HepG2 (cell line): ENCODE results near the gene ZBTB7B. TPM values are rescaled to one million over a fixed set of nuclear protein-coding genes. Genes with fewer than 3 reads are reported as not detected.

Experiments
- ESRRA ChIP-seq: sonication (generic); formaldehyde crosslinking; IDR thresholded peaks from 2 replicates; pipeline ENCODE4 v1.5.1; 2020; ENCODE audit warnings: mild to moderate bottlenecking, low read depth, missing genetic modification reagents
- GATAD2A ChIP-seq: IDR thresholded peaks from 2 replicates; pipeline ENCODE4 v1.6.1; 2016
- KDM5A ChIP-seq: fragments of 200-600 bp; sonication (generic); IDR thresholded peaks from 2 replicates; pipeline ENCODE4 v1.7.0; 2018; ENCODE audit warnings: antibody characterized with exemption, mild to moderate bottlenecking, low read length, borderline replicate concordance
- MAFK ChIP-seq, 2 experiments: IDR thresholded peaks in 1 of 2; conservative IDR thresholded peaks in 1 of 2; 2 replicates each; pipeline ENCODE4 v1.6.1; 2011; ENCODE audit warnings: improper control_type of control experiment in 2 of 2, low read length in 2 of 2
- MLLT10 ChIP-seq: sonication (generic); formaldehyde crosslinking; IDR thresholded peaks from 2 replicates; pipeline ENCODE4 v1.4.0; 2020; ENCODE audit warnings: missing genetic modification reagents
- MYNN ChIP-seq: sonication (generic); formaldehyde crosslinking; IDR thresholded peaks from 2 replicates; pipeline ENCODE4 v1.4.0; 2020; ENCODE audit warnings: mild to moderate bottlenecking, low read depth, missing genetic modification reagents
- NCOA1 ChIP-seq: sonication (generic); formaldehyde crosslinking; IDR thresholded peaks from 2 replicates; pipeline ENCODE4 v1.9.0; 2021; ENCODE audit warnings: missing genetic modification reagents
- NFKBIZ ChIP-seq: IDR thresholded peaks from 2 replicates; pipeline ENCODE4 v1.6.1; 2018; ENCODE audit warnings: missing genetic modification reagents, missing compliant biosample characterization
- RBM22 ChIP-seq: fragments of 200-400 bp; formaldehyde crosslinking; optimal IDR thresholded peaks from 2 replicates; pipeline ENCODE3; 2017; ENCODE audit warnings: mild to moderate bottlenecking, low read length, moderate library complexity
- SKI ChIP-seq: fragments of 450-650 bp; IDR thresholded peaks from one replicate; pipeline ENCODE4 v1.6.1; 2018; ENCODE audit warnings: mild to moderate bottlenecking; ENCODE audit not compliant: partially characterized antibody
- YY1 ChIP-seq: IDR thresholded peaks from 2 replicates; pipeline ENCODE4 v1.6.1; 2011; ENCODE audit warnings: low read length, low read depth, moderate library complexity, mild to moderate bottlenecking; ENCODE audit not compliant: insufficient read depth, insufficient replicate concordance
- ZFP36 ChIP-seq: fragments of 150-350 bp; IDR thresholded peaks from 2 replicates; pipeline ENCODE4 v1.6.1; 2018; ENCODE audit warnings: borderline replicate concordance, low read length, low read depth; ENCODE audit not compliant: partially characterized antibody
- ZKSCAN1 ChIP-seq: fragments of 150-350 bp; IDR thresholded peaks from 2 replicates; pipeline ENCODE4 v1.6.1; 2014; ENCODE audit warnings: low read length
- ZMAT3 ChIP-seq: sonication (generic); formaldehyde crosslinking; conservative IDR thresholded peaks from 2 replicates; pipeline ENCODE4 v1.7.0; 2021; ENCODE audit warnings: missing genetic modification reagents
- ZNF333 ChIP-seq: sonication (generic); formaldehyde crosslinking; IDR thresholded peaks from 2 replicates; pipeline ENCODE4 v1.4.0; 2020; ENCODE audit warnings: mild to moderate bottlenecking, missing genetic modification reagents, borderline replicate concordance
- ZNF772 ChIP-seq: sonication (generic); formaldehyde crosslinking; IDR thresholded peaks from 2 replicates; pipeline ENCODE4 v1.5.0; 2020; ENCODE audit warnings: mild to moderate bottlenecking, missing genetic modification reagents
- ZZZ3 ChIP-seq: sonication (generic); formaldehyde crosslinking; IDR thresholded peaks from 2 replicates; pipeline ENCODE4 v1.4.0; 2020; ENCODE audit warnings: missing genetic modification reagents, mild to moderate bottlenecking, borderline replicate concordance
- polyA plus RNA-seq, 8 experiments: library from polyadenylated mRNA; depleted of rRNA in 3 of 8; stranded (reverse) in 7 of 8; unstranded in 1 of 8; fragments of >200 nt; fragmentation: Illumina TruSeq in 4 of 8; extraction: Trizol in 4 of 8; gene quantifications; 2 replicates each; pipeline versions ENCODE4 v1.2.1 to v1.2.3, GENCODE V29; 2011 to 2016; ENCODE audit warnings: low read depth in 4 of 8, missing spikeins in 1 of 8, mixed read lengths in 1 of 8; ENCODE audit not compliant: insufficient read depth in 1 of 8
- total RNA-seq, 5 experiments: library from RNA; depleted of rRNA; stranded (reverse); fragments of >200 nt; fragmentation: Illumina TruSeq; extraction: Trizol; gene quantifications; 2 replicates each; pipeline ENCODE4 v1.2.3, GENCODE V29; 2016; ENCODE audit warnings: low read depth in 1 of 5
- TF ChIP-seq, protein P1 (sequence below): sonication (generic); formaldehyde crosslinking; IDR thresholded peaks from 2 replicates; pipeline ENCODE4 v1.8.0; 2023; ENCODE audit warnings: mild to moderate bottlenecking, missing genetic modification reagents
- TF ChIP-seq, protein P2 (sequence below): sonication (generic); formaldehyde crosslinking; IDR thresholded peaks from 2 replicates; pipeline ENCODE4 v1.8.1; 2023; ENCODE audit warnings: missing genetic modification reagents, inconsistent platforms, borderline replicate concordance
- TF ChIP-seq, protein P3 (sequence below): sonication (generic); formaldehyde crosslinking; IDR thresholded peaks from 2 replicates; pipeline ENCODE4 v1.9.0; 2022; ENCODE audit warnings: low read depth, missing genetic modification reagents
- TF ChIP-seq, protein P4 (sequence below): sonication (generic); formaldehyde crosslinking; IDR thresholded peaks from 2 replicates; pipeline ENCODE4 v1.4.0; 2020; ENCODE audit warnings: missing genetic modification reagents, borderline replicate concordance

ZBTB7B gene
- total and polyA plus RNA-seq, 2 of the 13 experiments (the other 11 are each of a cell fraction or from before 2014, with no cell fraction given): 15.5 to 17.5 TPM

DNA sequence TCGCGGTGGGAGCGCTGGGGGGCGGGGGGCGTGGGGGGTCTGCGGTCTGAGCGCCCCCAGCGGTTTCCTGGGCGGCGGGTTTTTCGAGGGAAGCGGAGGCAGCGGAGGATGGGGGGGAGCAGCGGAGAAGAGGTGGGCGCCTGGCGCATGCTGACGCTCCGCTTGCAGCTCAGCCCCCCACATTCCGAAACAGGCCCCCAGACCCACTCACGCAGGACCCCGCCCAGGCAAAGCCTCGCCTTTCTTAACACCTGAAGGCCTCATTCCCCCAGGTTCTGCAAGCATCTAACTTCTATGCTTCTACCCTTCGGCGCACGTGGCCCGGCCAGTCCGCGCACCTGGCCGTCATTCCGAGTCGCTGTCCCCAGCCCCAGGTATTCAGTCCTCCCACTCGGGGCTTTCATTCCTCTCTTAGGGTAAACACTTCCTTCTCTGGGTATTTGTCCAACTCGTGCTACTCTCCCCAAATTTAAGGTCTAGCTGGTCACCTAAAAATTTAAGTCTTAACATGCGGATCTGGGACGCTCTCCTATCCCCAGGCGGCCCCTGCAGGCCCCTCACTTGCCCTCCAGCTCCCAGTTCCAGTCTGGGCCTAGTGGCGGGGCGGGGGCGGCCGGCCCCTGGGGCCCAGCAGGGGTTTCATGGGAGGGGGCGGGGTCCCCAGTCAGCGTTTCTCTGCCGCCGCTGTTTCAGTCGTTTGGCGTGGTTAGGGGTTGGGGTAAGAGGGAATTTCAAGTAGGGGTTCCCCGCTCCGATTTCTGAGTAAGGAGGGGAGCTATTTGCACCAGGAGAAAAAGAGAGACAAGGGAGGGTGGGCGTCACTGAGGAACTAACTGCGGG lies 2.8 kb upstream of the ZBTB7B start (continued):
- TF ChIP-seq MAFK (conservative IDR thresholded peaks at IDR 0.05 in 1 of 2, IDR thresholded peaks at IDR 0.05 in 1 of 2; ENCODE audit: low read length in 2 of 2) (0 out of 4 replicates have a peak, but pooled peaks of 1 of the 2 experiments have one; percentile 1), MLLT10 (CRISPR knock-in tag) (no peak), GATAD2A (CRISPR knock-in tag) (peak; percentile 57), RBM22 (no peak), ZNF333 (CRISPR knock-in tag) (0 out of 2 replicates have a peak, but pooled peaks have one; percentile 21), ESRRA (CRISPR knock-in tag) (no peak), ZNF772 (CRISPR knock-in tag) (no peak), SKI (no peak), NFKBIZ (peak; percentile 69; the same call in 1 of the 2 replicates), ZFP36 (no peak), NCOA1 (CRISPR knock-in tag) (no peak), YY1 (peak; percentile 28), MYNN (CRISPR knock-in tag) (no peak), ZZZ3 (CRISPR knock-in tag) (no peak), KDM5A (no peak), ZKSCAN1 (no peak), ZMAT3 (CRISPR knock-in tag) (peak; percentile 59; the same call in 1 of the 2 replicates)
- TF ChIP-seq, protein P1, sequence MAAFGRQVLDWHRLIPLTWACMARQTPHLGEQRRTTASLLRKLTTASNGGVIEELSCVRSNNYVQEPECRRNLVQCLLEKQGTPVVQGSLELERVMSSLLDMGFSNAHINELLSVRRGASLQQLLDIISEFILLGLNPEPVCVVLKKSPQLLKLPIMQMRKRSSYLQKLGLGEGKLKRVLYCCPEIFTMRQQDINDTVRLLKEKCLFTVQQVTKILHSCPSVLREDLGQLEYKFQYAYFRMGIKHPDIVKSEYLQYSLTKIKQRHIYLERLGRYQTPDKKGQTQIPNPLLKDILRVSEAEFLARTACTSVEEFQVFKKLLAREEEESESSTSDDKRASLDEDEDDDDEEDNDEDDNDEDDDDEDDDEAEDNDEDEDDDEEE (CRISPR knock-in tag): peak; percentile 62; the same call in 1 of the 2 replicates
- TF ChIP-seq, protein P2, sequence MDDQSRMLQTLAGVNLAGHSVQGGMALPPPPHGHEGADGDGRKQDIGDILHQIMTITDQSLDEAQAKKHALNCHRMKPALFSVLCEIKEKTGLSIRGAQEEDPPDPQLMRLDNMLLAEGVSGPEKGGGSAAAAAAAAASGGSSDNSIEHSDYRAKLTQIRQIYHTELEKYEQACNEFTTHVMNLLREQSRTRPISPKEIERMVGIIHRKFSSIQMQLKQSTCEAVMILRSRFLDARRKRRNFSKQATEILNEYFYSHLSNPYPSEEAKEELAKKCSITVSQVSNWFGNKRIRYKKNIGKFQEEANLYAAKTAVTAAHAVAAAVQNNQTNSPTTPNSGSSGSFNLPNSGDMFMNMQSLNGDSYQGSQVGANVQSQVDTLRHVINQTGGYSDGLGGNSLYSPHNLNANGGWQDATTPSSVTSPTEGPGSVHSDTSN: no peak
- TF ChIP-seq, protein P3, sequence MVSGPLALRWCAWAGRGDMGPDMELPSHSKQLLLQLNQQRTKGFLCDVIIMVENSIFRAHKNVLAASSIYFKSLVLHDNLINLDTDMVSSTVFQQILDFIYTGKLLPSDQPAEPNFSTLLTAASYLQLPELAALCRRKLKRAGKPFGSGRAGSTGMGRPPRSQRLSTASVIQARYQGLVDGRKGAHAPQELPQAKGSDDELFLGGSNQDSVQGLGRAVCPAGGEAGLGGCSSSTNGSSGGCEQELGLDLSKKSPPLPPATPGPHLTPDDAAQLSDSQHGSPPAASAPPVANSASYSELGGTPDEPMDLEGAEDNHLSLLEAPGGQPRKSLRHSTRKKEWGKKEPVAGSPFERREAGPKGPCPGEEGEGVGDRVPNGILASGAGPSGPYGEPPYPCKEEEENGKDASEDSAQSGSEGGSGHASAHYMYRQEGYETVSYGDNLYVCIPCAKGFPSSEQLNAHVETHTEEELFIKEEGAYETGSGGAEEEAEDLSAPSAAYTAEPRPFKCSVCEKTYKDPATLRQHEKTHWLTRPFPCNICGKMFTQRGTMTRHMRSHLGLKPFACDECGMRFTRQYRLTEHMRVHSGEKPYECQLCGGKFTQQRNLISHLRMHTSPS (CRISPR knock-in tag): no peak
- TF ChIP-seq, protein P4, sequence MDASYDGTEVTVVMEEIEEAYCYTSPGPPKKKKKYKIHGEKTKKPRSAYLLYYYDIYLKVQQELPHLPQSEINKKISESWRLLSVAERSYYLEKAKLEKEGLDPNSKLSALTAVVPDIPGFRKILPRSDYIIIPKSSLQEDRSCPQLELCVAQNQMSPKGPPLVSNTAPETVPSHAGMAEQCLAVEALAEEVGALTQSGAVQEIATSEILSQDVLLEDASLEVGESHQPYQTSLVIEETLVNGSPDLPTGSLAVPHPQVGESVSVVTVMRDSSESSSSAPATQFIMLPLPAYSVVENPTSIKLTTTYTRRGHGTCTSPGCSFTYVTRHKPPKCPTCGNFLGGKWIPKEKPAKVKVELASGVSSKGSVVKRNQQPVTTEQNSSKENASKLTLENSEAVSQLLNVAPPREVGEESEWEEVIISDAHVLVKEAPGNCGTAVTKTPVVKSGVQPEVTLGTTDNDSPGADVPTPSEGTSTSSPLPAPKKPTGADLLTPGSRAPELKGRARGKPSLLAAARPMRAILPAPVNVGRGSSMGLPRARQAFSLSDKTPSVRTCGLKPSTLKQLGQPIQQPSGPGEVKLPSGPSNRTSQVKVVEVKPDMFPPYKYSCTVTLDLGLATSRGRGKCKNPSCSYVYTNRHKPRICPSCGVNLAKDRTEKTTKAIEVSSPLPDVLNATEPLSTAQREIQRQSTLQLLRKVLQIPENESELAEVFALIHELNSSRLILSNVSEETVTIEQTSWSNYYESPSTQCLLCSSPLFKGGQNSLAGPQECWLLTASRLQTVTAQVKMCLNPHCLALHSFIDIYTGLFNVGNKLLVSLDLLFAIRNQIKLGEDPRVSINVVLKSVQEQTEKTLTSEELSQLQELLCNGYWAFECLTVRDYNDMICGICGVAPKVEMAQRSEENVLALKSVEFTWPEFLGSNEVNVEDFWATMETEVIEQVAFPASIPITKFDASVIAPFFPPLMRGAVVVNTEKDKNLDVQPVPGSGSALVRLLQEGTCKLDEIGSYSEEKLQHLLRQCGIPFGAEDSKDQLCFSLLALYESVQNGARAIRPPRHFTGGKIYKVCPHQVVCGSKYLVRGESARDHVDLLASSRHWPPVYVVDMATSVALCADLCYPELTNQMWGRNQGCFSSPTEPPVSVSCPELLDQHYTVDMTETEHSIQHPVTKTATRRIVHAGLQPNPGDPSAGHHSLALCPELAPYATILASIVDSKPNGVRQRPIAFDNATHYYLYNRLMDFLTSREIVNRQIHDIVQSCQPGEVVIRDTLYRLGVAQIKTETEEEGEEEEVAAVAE: no peak
